OCI-LY7 (cell line): ENCODE results near the gene ZNF808.
"Not testable (repeated sequence)": the region's sequence is repeated elsewhere in the genome, so short reads cannot be mapped to it uniquely, and the experiment has no call there.

Source experiments
- CTCF ChIP-seq: fragments of 200-600 bp; sonication (generic); conservative IDR thresholded peaks from 2 replicates; pipeline ENCODE4 v1.5.1; 2014; ENCODE audit warnings: mild to moderate bottlenecking, antibody characterized with exemption, low read length, moderate library complexity, mixed read lengths
- EZH2phosphoT487 ChIP-seq: fragments of 200-600 bp; sonication (generic); IDR thresholded peaks from 2 replicates; pipeline ENCODE4 v1.6.1; 2018; ENCODE audit warnings: low read depth, borderline replicate concordance, mild to moderate bottlenecking, mixed run types, antibody characterized with exemption, low read length, moderate library complexity, mixed read lengths

GRCh38 chr19:52535385-52535770 is 7.9 kb downstream of the ZNF808 start:
- not testable (repeated sequence) for TF ChIP-seq CTCF, EZH2phosphoT487
